Sciatic nerve (tissue), 2 donors: Measurements from ENCODE around the gene DNAH8. TPM values are rescaled to one million over a fixed set of nuclear protein-coding genes. Genes with fewer than 3 reads are reported as not detected.

ENCODE experiments used
- ATAC-seq: fragments of 200-7000 bp; cut with Tn5 transposase; one replicate; pipeline ENCODE4 v1.9.1; 2020; ENCODE audit warnings: mild to moderate bottlenecking, moderate library complexity
- DNase-seq: peaks from one replicate; pipeline ENCODE4 v3.0.0-alpha.2; 2020; ENCODE audit warnings: low spot score
- intact Hi-C: fragments of 100-400 bp; cut with DNase I; formaldehyde crosslinking; loops from one replicate; pipeline ENCODE4 v1.14.2; 2022
- total RNA-seq: library from RNA; stranded (reverse); fragmentation: NEBNext Ultra II Directional; extraction: Animal tissue kit (Norgen Biotek cat#: 25700); gene quantifications from one replicate; pipeline ENCODE4 v1.2.1, GENCODE V29; 2021
- donor health status: DM: no; HTN: no; CAD: no.
- donor health status: DM: no; HTN: no; CAD: no.

DNAH8 gene
- total RNA-seq, 1 donor from 2014 or later, result 0.13 TPM

- intact Hi-C loops, result no loop called here
- ATAC-seq (no peak), DNase-seq (no peak)
Measured at GRCh38 chr6:38924791-38925509, 209.8 kb downstream of the DNAH8 start.

GRCh38 chr6:38929560-38929959 is 214.4 kb downstream of the DNAH8 start:
- intact Hi-C loops, result no loop called here
- DNase-seq (no peak), ATAC-seq (no peak)

- ATAC-seq (no peak), DNase-seq (no peak)
- intact Hi-C loops, result no loop called here
Measured at GRCh38 chr6:38933426-38933825, 218.3 kb downstream of the DNAH8 start.

GRCh38 chr6:38935051-38935450 is 219.9 kb downstream of the DNAH8 start:
- intact Hi-C loops, result no loop called here

GRCh38 chr6:38937839-38938613 is 222.9 kb downstream of the DNAH8 start:
- DNase-seq (no peak), ATAC-seq (no peak)
- intact Hi-C loops, result no loop called here

More at GRCh38 chr6:38935051-38935450, 219.9 kb downstream of the DNAH8 start:
- ATAC-seq (no peak), DNase-seq (no peak)

- intact Hi-C loops, result no loop called here
- DNase-seq (no peak), ATAC-seq (no peak)
Measured at GRCh38 chr6:38938741-38939140, 223.6 kb downstream of the DNAH8 start.

- intact Hi-C loops, result no loop called here
- ATAC-seq (no peak), DNase-seq (no peak)
Measured at GRCh38 chr6:38942442-38942841, 227.3 kb downstream of the DNAH8 start.

GRCh38 chr6:38942965-38943364 is 227.9 kb downstream of the DNAH8 start:
- ATAC-seq (no peak), DNase-seq (no peak)
- intact Hi-C loops, result no loop called here

GRCh38 chr6:38943964-38944363 is 228.9 kb downstream of the DNAH8 start:
- no peak for ATAC-seq
- no peak for DNase-seq
- intact Hi-C loops, result no loop called here

GRCh38 chr6:38944655-38945279 is 229.7 kb downstream of the DNAH8 start:
- intact Hi-C loops, result no loop called here
- ATAC-seq (no peak), DNase-seq (no peak)

- no peak for ATAC-seq
- no peak for DNase-seq
- intact Hi-C loops, result no loop called here
Measured at GRCh38 chr6:38955861-38956260, 240.8 kb downstream of the DNAH8 start.

- no peak for DNase-seq
- no peak for ATAC-seq
- intact Hi-C loops, result no loop called here
Measured at GRCh38 chr6:38957426-38957825, 242.3 kb downstream of the DNAH8 start.

GRCh38 chr6:38959138-38959537 is 244.0 kb downstream of the DNAH8 start:
- ATAC-seq (no peak), DNase-seq (no peak)
- intact Hi-C loops, result no loop called here

- intact Hi-C loops, result no loop called here
- no peak for DNase-seq
- ATAC-seq, result no peak
Measured at GRCh38 chr6:38968702-38969149, 253.6 kb downstream of the DNAH8 start.

- no peak for DNase-seq
- peak; percentile 52 for ATAC-seq
- intact Hi-C loops, result no loop called here
Measured at GRCh38 chr6:38973178-38974057, 258.3 kb downstream of the DNAH8 start.

GRCh38 chr6:38974389-38975151 is 259.5 kb downstream of the DNAH8 start:
- intact Hi-C loops, result no loop called here
- no peak for ATAC-seq
- no peak for DNase-seq

GRCh38 chr6:38975621-38976049 is 260.5 kb downstream of the DNAH8 start:
- DNase-seq (no peak), ATAC-seq (no peak)
- intact Hi-C loops, result no loop called here

- intact Hi-C loops, result no loop called here
- no peak for ATAC-seq
- no peak for DNase-seq
Measured at GRCh38 chr6:38976051-38976450, 260.9 kb downstream of the DNAH8 start.
